HFFc6 (cell line): Measurements from ENCODE around the gene PAF1. TPM values are rescaled to one million over a fixed set of nuclear protein-coding genes. Genes with fewer than 3 reads are reported as not detected.

ENCODE experiments used
- DNase-seq: peaks from one replicate; pipeline ENCODE4 v3.0.0-alpha.2; 2018
- H3K27ac Mint-ChIP-seq: 2 replicates; pipeline ENCODE4 v1.8.0; 2020; ENCODE audit warnings: mild to moderate bottlenecking, mixed read lengths
- H3K27me3 Mint-ChIP-seq: 2 replicates; pipeline ENCODE4 v1.8.0; 2021; ENCODE audit warnings: mild to moderate bottlenecking, moderate library complexity, mixed read lengths; ENCODE audit not compliant: insufficient read depth
- H3K36me3 Mint-ChIP-seq: 2 replicates; pipeline ENCODE4 v1.8.0; 2021; ENCODE audit warnings: low read depth, mixed read lengths
- H3K4me1 Mint-ChIP-seq: 2 replicates; pipeline ENCODE4 v1.8.0; 2020; ENCODE audit warnings: low read depth, mixed read lengths
- H3K4me3 Mint-ChIP-seq: 2 replicates; pipeline ENCODE4 v1.8.0; 2020; ENCODE audit warnings: mild to moderate bottlenecking, moderate library complexity, mixed read lengths
- H3K9me3 Mint-ChIP-seq: 2 replicates; pipeline ENCODE4 v1.8.0; 2020; ENCODE audit warnings: mild to moderate bottlenecking, mixed read lengths
- total RNA-seq, 6 experiments: library from RNA; stranded (reverse); fragmentation: NEBNext Ultra II Directional; extraction: Animal tissue kit (Norgen Biotek cat#: 25700); gene quantifications; 2 replicates in 1 of 6; 3 replicates in 5 of 6; pipeline ENCODE4 v1.2.3, GENCODE V29; 2021
- TF ChIP-seq, protein P1 (sequence below): fragments of 200-600 bp; sonication (generic); IDR thresholded peaks from 2 replicates; pipeline ENCODE4 v1.5.0; 2021; ENCODE audit warnings: antibody characterized with exemption, mild to moderate bottlenecking

Gene PAF1
- total RNA-seq, 6 experiments from 2014 or later, result 46.8 to 70.0 (median 60.6) TPM

GRCh38 chr19:39428283-39429112 lies 37.6 kb upstream of the PAF1 start:
- Mint-ChIP-seq H3K9me3 (no peaks in the 10 kb centered on the region), H3K27ac (peak overlapping the region; percentile 93), H3K4me1 (peaks cover 32% of the 10 kb centered on the region), H3K36me3 (peaks cover 21% of the 10 kb centered on the region), H3K27me3 (peaks cover 14% of the 10 kb centered on the region), H3K4me3 (peak overlapping the region; percentile 63)
- TF ChIP-seq, protein P1, sequence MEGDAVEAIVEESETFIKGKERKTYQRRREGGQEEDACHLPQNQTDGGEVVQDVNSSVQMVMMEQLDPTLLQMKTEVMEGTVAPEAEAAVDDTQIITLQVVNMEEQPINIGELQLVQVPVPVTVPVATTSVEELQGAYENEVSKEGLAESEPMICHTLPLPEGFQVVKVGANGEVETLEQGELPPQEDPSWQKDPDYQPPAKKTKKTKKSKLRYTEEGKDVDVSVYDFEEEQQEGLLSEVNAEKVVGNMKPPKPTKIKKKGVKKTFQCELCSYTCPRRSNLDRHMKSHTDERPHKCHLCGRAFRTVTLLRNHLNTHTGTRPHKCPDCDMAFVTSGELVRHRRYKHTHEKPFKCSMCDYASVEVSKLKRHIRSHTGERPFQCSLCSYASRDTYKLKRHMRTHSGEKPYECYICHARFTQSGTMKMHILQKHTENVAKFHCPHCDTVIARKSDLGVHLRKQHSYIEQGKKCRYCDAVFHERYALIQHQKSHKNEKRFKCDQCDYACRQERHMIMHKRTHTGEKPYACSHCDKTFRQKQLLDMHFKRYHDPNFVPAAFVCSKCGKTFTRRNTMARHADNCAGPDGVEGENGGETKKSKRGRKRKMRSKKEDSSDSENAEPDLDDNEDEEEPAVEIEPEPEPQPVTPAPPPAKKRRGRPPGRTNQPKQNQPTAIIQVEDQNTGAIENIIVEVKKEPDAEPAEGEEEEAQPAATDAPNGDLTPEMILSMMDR, result peak; percentile 13; the same call in 1 of the 2 replicates
- peak; percentile 67 for DNase-seq

GRCh38 chr19:39427707-39428106 lies 36.8 kb upstream of the PAF1 start:
- TF ChIP-seq, protein P1, result no peak
- Mint-ChIP-seq H3K4me3 (no peak overlapping the region), H3K4me1 (peaks cover 25% of the 10 kb centered on the region), H3K9me3 (no peaks in the 10 kb centered on the region), H3K36me3 (peaks cover 13% of the 10 kb centered on the region), H3K27me3 (peaks cover 14% of the 10 kb centered on the region), H3K27ac (peak overlapping the region; percentile 93)
- no peak for DNase-seq

DNA sequence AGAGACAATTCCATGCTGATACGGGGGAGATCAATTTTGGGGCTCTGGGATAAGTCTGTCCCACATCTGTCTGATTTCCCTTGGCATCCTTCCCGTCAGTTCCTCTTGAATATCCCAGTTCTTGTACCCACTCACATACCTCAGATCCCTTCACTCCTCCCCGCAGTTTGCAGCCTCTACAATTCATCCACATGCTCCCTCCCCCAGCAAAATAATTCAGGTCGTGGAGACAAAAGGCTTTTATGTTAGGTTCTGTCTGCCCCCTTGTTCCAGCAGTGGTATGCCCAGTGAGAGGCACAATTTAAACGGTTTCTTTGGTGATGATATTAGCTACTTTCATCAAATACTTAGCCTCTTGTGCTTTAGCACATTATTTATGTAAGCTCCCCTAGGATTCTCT lies 35.3 kb upstream of the PAF1 start:
- Mint-ChIP-seq H3K27me3 (peaks cover 14% of the 10 kb centered on the region), H3K4me1 (peaks cover 25% of the 10 kb centered on the region), H3K27ac (no peak overlapping the region), H3K4me3 (no peak overlapping the region), H3K9me3 (no peaks in the 10 kb centered on the region), H3K36me3 (peaks cover 9% of the 10 kb centered on the region)
- TF ChIP-seq, protein P1, result no peak
- no peak for DNase-seq

GRCh38 chr19:39425744-39426143 lies 34.8 kb upstream of the PAF1 start:
- H3K36me3 Mint-ChIP-seq, result peaks cover 9% of the 10 kb centered on the region
- H3K4me3 Mint-ChIP-seq, result no peak overlapping the region
- no peaks in the 10 kb centered on the region for H3K9me3 Mint-ChIP-seq
- no peak for DNase-seq
- H3K27ac Mint-ChIP-seq, result no peak overlapping the region
- H3K27me3 Mint-ChIP-seq, result peaks cover 14% of the 10 kb centered on the region
- TF ChIP-seq, protein P1, result no peak
- H3K4me1 Mint-ChIP-seq, result peaks cover 21% of the 10 kb centered on the region

DNA sequence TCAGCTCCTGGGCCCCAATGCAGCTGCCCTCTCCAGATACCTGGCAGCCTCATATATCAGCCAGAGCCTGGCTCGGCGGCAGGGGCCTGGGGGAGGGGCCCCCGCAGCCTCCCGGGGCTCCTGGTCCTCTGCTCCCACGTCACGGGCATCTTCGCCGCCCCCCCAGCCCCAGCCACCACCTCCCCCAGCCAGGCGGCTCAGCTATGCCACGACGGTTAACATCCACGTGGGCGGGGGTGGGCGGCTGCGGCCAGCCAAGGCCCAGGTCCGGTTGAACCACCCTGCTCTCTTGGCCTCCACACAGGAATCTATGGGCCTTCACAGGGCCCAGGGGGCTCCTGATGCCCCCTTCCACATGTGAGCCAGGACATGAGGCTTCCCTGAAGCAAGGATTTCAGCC lies 34.0 kb upstream of the PAF1 start:
- H3K27me3 Mint-ChIP-seq, result peaks cover 10% of the 10 kb centered on the region
- H3K4me1 Mint-ChIP-seq, result peaks cover 15% of the 10 kb centered on the region
- no peak for DNase-seq
- no peak overlapping the region for H3K27ac Mint-ChIP-seq
- H3K9me3 Mint-ChIP-seq, result no peaks in the 10 kb centered on the region
- H3K4me3 Mint-ChIP-seq, result no peak overlapping the region
- TF ChIP-seq, protein P1, result no peak
- H3K36me3 Mint-ChIP-seq, result peaks cover 9% of the 10 kb centered on the region
